Adipocyte (in vitro differentiated cells): ENCODE data around the gene ACKR3.

Experiments used
- DNase-seq: peaks from one replicate; pipeline ENCODE4 v3.0.0-alpha.2; 2015; ENCODE audit warnings: low read depth
- H3K27me3 ChIP-seq: replicated peaks from 2 replicates; pipeline ENCODE4 v1.7.0; 2013; ENCODE audit warnings: mild to moderate bottlenecking, low read length, moderate library complexity; ENCODE audit not compliant: control insufficient read depth, insufficient read depth
- H3K36me3 ChIP-seq: 2 replicates; pipeline ENCODE4 v1.7.0; 2013; ENCODE audit warnings: low read length, mild to moderate bottlenecking, moderate library complexity; ENCODE audit not compliant: control insufficient read depth, insufficient read depth, severe bottlenecking
- H3K4me1 ChIP-seq: 2 replicates; pipeline ENCODE4 v1.7.0; 2013; ENCODE audit warnings: mild to moderate bottlenecking, low read length, moderate library complexity; ENCODE audit not compliant: control insufficient read depth, insufficient read depth
- H3K4me3 ChIP-seq: 2 replicates; pipeline ENCODE4 v1.7.0; 2013; ENCODE audit warnings: mild to moderate bottlenecking, low read length, moderate library complexity
- H3K9ac ChIP-seq: 2 replicates; pipeline ENCODE4 v1.7.0; 2013; ENCODE audit warnings: mild to moderate bottlenecking, low read length, moderate library complexity
- H3K9me3 ChIP-seq: 2 replicates; pipeline ENCODE4 v1.7.0; 2013; ENCODE audit warnings: mild to moderate bottlenecking, low read length, moderate library complexity; ENCODE audit not compliant: control insufficient read depth

ACKR3 gene

GRCh38 chr2:236590846-236591245, 21.2 kb downstream of the ACKR3 start:
- DNase-seq, result no peak
- Histone ChIP-seq H3K4me1 (no peaks in the 10 kb centered on the region), H3K9ac (no peak overlapping the region), H3K27me3 (no peaks in the 10 kb centered on the region), H3K36me3 (no peaks in the 10 kb centered on the region), H3K9me3 (peaks cover 9% of the 10 kb centered on the region), H3K4me3 (no peak overlapping the region)

GRCh38 chr2:236592821-236593220, 23.2 kb downstream of the ACKR3 start:
- Histone ChIP-seq H3K36me3 (no peaks in the 10 kb centered on the region), H3K9ac (no peak overlapping the region), H3K4me3 (no peak overlapping the region), H3K27me3 (peaks cover 5% of the 10 kb centered on the region), H3K9me3 (peaks cover 6% of the 10 kb centered on the region), H3K4me1 (peaks cover 2% of the 10 kb centered on the region)
- DNase-seq, result no peak

GRCh38 chr2:236593531-236593930, 23.9 kb downstream of the ACKR3 start:
- H3K9me3 ChIP-seq, result peaks cover 6% of the 10 kb centered on the region
- no peak overlapping the region for H3K4me3 ChIP-seq
- peaks cover 2% of the 10 kb centered on the region for H3K4me1 ChIP-seq
- peaks cover 5% of the 10 kb centered on the region for H3K27me3 ChIP-seq
- H3K9ac ChIP-seq, result no peak overlapping the region
- no peaks in the 10 kb centered on the region for H3K36me3 ChIP-seq
- DNase-seq, result no peak

GRCh38 chr2:236593956-236594355, 24.3 kb downstream of the ACKR3 start:
- no peak for DNase-seq

GRCh38 chr2:236597629-236598028, 28.0 kb downstream of the ACKR3 start:
- Histone ChIP-seq H3K4me1 (peaks cover 2% of the 10 kb centered on the region), H3K4me3 (no peak overlapping the region), H3K27me3 (peaks cover 19% of the 10 kb centered on the region), H3K9me3 (peaks cover 6% of the 10 kb centered on the region), H3K36me3 (no peaks in the 10 kb centered on the region), H3K9ac (no peak overlapping the region)
- DNase-seq, result no peak

More at GRCh38 chr2:236593956-236594355, 24.3 kb downstream of the ACKR3 start:
- H3K36me3 ChIP-seq, result no peaks in the 10 kb centered on the region
- H3K9ac ChIP-seq, result no peak overlapping the region
- H3K27me3 ChIP-seq, result peaks cover 9% of the 10 kb centered on the region
- H3K4me1 ChIP-seq, result peaks cover 2% of the 10 kb centered on the region
- H3K9me3 ChIP-seq, result peaks cover 6% of the 10 kb centered on the region
- no peak overlapping the region for H3K4me3 ChIP-seq

GRCh38 chr2:236599059-236599458, 29.4 kb downstream of the ACKR3 start:
- H3K4me3 ChIP-seq, result no peak overlapping the region
- H3K9ac ChIP-seq, result no peak overlapping the region
- peaks cover 2% of the 10 kb centered on the region for H3K4me1 ChIP-seq
- peaks cover 19% of the 10 kb centered on the region for H3K27me3 ChIP-seq
- no peak for DNase-seq
- peaks cover 6% of the 10 kb centered on the region for H3K9me3 ChIP-seq
- no peaks in the 10 kb centered on the region for H3K36me3 ChIP-seq

GRCh38 chr2:236600158-236600557, 30.5 kb downstream of the ACKR3 start:
- no peak for DNase-seq
- Histone ChIP-seq H3K4me3 (no peak overlapping the region), H3K27me3 (peaks cover 22% of the 10 kb centered on the region), H3K4me1 (peaks cover 2% of the 10 kb centered on the region), H3K36me3 (no peaks in the 10 kb centered on the region), H3K9me3 (peaks cover 1% of the 10 kb centered on the region), H3K9ac (no peak overlapping the region)

- H3K9ac ChIP-seq, result no peak overlapping the region
- H3K9me3 ChIP-seq, result no peaks in the 10 kb centered on the region
- peaks cover 28% of the 10 kb centered on the region for H3K27me3 ChIP-seq
- H3K36me3 ChIP-seq, result no peaks in the 10 kb centered on the region
- no peak for DNase-seq
- H3K4me3 ChIP-seq, result no peak overlapping the region
- H3K4me1 ChIP-seq, result peaks cover 2% of the 10 kb centered on the region
Observed at GRCh38 chr2:236600892-236601291, 31.3 kb downstream of the ACKR3 start.

- H3K4me1 ChIP-seq, result peaks cover 2% of the 10 kb centered on the region
- H3K9ac ChIP-seq, result no peak overlapping the region
- H3K27me3 ChIP-seq, result peaks cover 27% of the 10 kb centered on the region
- no peaks in the 10 kb centered on the region for H3K9me3 ChIP-seq
- H3K36me3 ChIP-seq, result no peaks in the 10 kb centered on the region
- no peak overlapping the region for H3K4me3 ChIP-seq
- DNase-seq, result no peak
Observed at GRCh38 chr2:236601316-236602202, 31.9 kb downstream of the ACKR3 start.

- H3K4me1 ChIP-seq, result peaks cover 5% of the 10 kb centered on the region
- DNase-seq, result no peak
- H3K27me3 ChIP-seq, result peaks cover 29% of the 10 kb centered on the region
- no peaks in the 10 kb centered on the region for H3K36me3 ChIP-seq
- no peaks in the 10 kb centered on the region for H3K9me3 ChIP-seq
- no peak overlapping the region for H3K4me3 ChIP-seq
- no peak overlapping the region for H3K9ac ChIP-seq
Observed at GRCh38 chr2:236602678-236603077, 33.1 kb downstream of the ACKR3 start.

- Histone ChIP-seq H3K9ac (no peak overlapping the region), H3K27me3 (peaks cover 29% of the 10 kb centered on the region), H3K4me3 (no peak overlapping the region), H3K9me3 (no peaks in the 10 kb centered on the region), H3K36me3 (no peaks in the 10 kb centered on the region), H3K4me1 (peaks cover 13% of the 10 kb centered on the region)
- DNase-seq, result no peak
Observed at GRCh38 chr2:236603361-236604015, 33.9 kb downstream of the ACKR3 start.
